HG02763 (cell line): ENCODE measurements around the gene SLFN13.
"Not testable (repeated sequence)": the region's sequence is repeated elsewhere in the genome, so short reads cannot be mapped to it uniquely, and the experiment has no call there.

Experiments
- ATAC-seq: cut with Tn5 transposase; IDR thresholded peaks from one replicate; pipeline ENCODE4 v1.9.1; 2021; ENCODE audit warnings: mild to moderate bottlenecking, moderate library complexity; ENCODE audit not compliant: unreplicated experiment

Gene SLFN13

GRCh38 chr17:35448214-35448898 is at the start of gene SLFN13:
TSS of gene SLFN13 (minus strand) at chr17:35448766. CDS start at chr17:35445680, 3,086 bp downstream.
- peak; percentile 68 for ATAC-seq

GRCh38 chr17:35496451-35497290 is 48.1 kb upstream of the SLFN13 start:
- no peak for ATAC-seq

GRCh38 chr17:35493040-35493439 is 44.5 kb upstream of the SLFN13 start:
- ATAC-seq: no peak

GRCh38 chr17:35491417-35491816 is 42.9 kb upstream of the SLFN13 start:
- no peak for ATAC-seq

GRCh38 chr17:35489944-35490343 is 41.4 kb upstream of the SLFN13 start:
- no peak for ATAC-seq

- ATAC-seq: no peak
Measured at GRCh38 chr17:35488991-35489390, 40.4 kb upstream of the SLFN13 start.

- no peak for ATAC-seq
Measured at GRCh38 chr17:35486920-35487732, 38.6 kb upstream of the SLFN13 start.

GRCh38 chr17:35479271-35479670 is 30.7 kb upstream of the SLFN13 start:
- no peak for ATAC-seq

GRCh38 chr17:35477248-35477647 is 28.7 kb upstream of the SLFN13 start:
- ATAC-seq: no peak

GRCh38 chr17:35476283-35476820 is 27.8 kb upstream of the SLFN13 start:
- no peak for ATAC-seq

GRCh38 chr17:35468475-35468874 is 19.9 kb upstream of the SLFN13 start:
- no peak for ATAC-seq

GRCh38 chr17:35467824-35468223 is 19.3 kb upstream of the SLFN13 start:
- no peak for ATAC-seq

GRCh38 chr17:35460354-35460851 is 11.8 kb upstream of the SLFN13 start:
- peak; percentile 81 for ATAC-seq

- not testable (repeated sequence) for ATAC-seq
Measured at GRCh38 chr17:35454035-35454434, 5.5 kb upstream of the SLFN13 start.

GRCh38 chr17:35453171-35453570 is 4.6 kb upstream of the SLFN13 start:
- no peak for ATAC-seq

- no peak for ATAC-seq
Measured at GRCh38 chr17:35449371-35449931, 885 bp upstream of the SLFN13 start.

GRCh38 chr17:35448899-35449227 is 297 bp upstream of the SLFN13 start:
- ATAC-seq: no peak

GRCh38 chr17:35447499-35447898 is 1.1 kb downstream of the SLFN13 start:
- no peak for ATAC-seq

- ATAC-seq: no peak
Measured at GRCh38 chr17:35438433-35438832, 10.1 kb downstream of the SLFN13 start.

- no peak for ATAC-seq
Measured at GRCh38 chr17:35433075-35433894, 15.3 kb downstream of the SLFN13 start.
